ENCODE results near the gene DMD.
"Not testable (repeated sequence)": the region's sequence is repeated elsewhere in the genome, so short reads cannot be mapped to it uniquely, and the experiment has no call there.

The DMD gene

GRCh38 chrX:33211356-33212260, at the start of gene DMD:
DMD (minus strand) TSS chrX:33211549; CDS start chrX:33211312, 237 bp downstream.
- DNase-seq = no peak

DNA sequence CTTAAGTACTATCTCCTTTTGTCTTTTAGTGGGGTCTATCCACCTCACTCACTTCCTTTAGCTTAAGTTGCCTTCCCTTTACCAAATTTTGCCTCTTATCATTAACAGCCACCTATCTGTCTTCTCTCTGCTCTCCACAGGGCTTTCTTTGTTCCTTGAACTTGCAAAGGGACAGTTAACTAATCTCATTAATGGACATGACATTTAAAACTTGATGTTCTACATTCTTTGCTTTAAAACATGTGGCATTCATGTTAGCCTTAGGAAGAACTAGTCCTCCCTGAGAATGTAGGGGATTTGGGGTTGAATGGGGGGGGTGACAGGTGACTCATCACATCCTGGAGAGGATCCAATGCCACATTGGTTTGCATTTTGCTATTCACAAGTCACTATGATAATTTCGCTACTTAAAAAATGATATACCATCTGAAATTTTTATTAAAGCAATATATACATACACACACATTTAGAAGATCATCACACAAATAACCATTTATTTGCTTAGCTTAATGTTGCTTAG, 41.0 kb upstream of the DMD start:
- no peak for DNase-seq

DNA sequence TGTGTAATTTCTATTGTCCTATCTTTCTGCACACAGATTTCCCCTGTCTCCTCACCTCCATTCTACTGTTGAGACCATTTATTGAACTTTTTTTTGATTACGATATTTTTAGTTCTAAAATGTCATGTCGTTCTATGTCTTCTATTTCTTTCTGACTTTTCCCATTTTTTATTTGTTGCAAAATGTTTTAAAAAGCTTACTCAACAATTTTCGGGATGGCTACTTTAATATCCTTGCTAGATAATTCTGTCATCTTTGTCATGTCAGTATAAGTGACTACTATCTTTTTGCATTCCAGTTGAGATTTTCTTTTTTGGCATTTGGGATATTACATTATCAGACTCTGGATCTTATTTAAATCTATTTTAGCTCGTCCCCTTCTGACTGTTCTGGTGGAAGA, 7.5 kb upstream of the DMD start:
- DNase-seq = no peak

DNA sequence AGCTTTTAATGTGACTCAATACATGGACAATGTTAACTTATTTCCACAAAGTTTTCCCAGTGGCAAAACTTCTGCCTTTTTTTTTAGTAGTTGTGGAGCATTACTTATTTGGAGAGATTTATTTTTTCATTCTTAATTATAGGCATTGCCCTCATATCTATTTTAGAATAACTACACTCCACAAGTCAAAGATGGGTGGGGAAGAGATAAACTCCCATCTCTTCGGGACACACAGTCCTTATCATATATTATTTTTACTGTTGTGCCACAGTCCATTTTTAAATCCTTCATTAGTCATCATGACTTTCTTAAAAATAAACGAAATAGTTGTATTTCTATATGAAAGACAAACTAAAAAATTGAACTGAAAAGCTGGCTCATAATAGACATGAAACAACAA, 1.2 kb downstream of the DMD start:
- no peak for DNase-seq

GRCh38 chrX:33207056-33207455, 4.3 kb downstream of the DMD start:
- no peak for DNase-seq

DNA sequence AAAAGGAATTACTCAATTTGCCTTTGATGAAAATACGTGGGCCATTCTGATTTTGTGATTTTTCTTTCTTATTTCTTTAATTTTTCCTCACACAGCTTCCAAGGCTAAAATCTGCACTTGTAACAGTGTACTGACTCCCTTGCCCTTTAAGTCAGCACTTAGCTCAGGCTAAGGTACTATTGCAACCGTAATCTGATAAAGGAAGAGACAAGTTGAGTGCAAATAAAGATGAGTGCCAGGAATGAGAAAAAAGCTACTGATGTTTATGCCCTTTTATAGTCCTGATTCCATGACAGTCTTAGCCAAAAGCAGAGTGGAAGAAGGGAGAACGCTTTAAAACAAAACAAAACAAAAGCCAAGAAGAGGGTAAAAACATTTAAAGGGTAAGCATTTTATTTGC, 6.0 kb downstream of the DMD start:
- DNase-seq = no peak

- DNase-seq = no peak
These were observed 6.5 kb downstream of the DMD start for GRCh38 chrX:33204889-33205288.

GRCh38 chrX:33198561-33199279, 12.6 kb downstream of the DMD start:
- no peak for DNase-seq

DNA sequence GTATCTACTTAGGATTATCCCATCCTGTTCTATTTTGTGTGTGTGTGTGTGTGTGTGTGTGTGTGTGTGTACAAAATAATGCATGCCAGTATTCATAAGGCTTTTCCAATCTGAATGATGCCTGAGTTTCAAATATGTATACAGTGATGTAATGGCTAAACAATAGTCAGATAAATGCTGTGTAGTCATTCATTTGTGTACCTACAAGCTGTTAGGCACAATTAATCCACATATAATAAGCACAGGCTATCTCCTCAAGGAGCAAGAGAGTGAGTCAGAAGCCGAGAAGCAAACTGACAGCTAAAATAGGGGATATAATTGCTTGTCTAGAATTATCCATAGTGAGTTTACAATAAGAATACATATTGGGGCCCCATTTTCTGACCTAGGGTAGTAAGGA, 15.7 kb downstream of the DMD start:
- DNase-seq = no peak

DNA sequence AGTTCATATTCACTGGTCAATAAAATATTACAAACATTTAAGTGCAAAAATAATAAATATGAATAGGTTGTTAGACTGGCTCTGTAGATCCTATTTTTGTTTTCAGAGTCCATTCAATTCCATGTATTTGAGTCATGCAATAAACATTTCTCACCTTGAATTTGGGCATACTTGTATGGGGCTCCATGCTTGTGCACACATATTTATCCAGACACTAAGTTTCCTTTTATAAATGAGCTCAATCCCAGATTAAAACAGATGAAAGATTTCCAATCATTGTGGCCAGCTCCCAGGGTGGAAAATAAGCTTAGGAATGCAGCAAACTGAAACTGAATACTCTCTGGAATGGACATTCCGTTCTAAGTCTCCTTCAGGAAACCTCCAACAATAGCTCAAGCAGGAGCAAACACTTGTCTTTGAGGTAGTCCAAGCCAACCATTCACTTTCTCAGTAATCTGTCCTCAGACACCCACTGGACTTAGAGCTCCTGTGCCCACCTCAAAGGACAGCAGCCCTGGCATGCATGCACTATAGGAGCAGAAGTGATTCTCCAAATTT, 16.4 kb downstream of the DMD start:
- DNase-seq = no peak

DNA sequence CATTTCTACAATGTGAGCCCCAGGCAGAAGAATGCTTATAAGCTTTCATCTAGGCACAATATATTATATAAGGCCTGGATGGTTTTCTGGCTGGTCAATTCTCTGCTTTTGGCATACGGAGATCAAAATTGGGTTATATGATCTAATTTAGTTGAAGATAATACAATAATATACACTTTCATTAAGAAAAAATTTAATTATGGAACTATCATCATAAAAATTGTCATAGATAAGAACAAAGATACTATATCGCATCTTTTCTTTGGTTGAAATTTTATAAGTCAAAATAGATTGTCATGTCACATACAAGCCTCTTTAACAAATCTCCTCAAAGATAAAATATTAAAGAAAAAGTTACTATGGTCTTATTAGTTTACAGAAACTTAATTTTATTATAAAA, 17.1 kb downstream of the DMD start:
- DNase-seq = no peak

- no peak for DNase-seq
These were observed 21.3 kb downstream of the DMD start for GRCh38 chrX:33190016-33190415.

- no peak for DNase-seq
These were observed 22.5 kb downstream of the DMD start for GRCh38 chrX:33188881-33189280.

- DNase-seq = no peak
These were observed 23.1 kb downstream of the DMD start for GRCh38 chrX:33188286-33188685.

- DNase-seq = not testable (repeated sequence)
These were observed 26.5 kb downstream of the DMD start for GRCh38 chrX:33184803-33185202.

DNA sequence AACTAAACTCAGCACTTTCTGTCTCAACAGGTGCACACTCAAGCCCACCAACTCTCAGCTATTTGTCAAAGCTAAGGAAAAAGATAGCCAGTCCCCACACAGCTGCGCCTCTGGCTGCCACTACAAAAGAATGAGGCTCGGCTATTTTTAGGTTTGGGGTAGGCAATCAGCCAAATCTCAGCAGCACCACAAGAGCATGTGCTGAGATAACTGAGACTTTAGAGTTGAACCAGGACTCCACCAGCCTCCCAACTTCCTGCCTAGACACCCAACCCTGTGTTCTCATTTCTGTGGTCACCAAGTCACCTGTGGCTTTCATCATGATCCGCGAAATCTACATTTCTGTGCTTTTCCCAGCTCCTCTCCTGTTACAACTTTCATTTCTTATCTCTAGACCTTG, 28.0 kb downstream of the DMD start:
- no peak for DNase-seq

DNA sequence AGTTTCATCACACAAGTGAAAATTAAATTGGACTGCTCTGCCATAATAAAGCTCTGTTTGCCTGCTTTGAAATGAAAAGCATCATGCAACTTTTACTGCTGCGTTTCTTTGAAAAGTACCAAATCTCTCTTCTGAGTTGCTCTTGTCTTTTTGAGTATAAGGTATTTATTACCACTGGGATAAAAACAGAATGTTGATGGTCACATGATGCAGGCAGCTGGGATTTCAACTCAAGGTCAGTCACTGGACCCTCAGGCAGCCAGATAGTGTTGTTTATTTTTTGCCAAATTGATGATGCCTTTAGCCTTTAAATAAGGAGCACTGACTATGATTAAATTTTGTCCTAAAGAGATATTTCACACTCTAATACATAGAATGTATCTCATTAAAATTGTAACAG, 32.7 kb downstream of the DMD start:
- no peak for DNase-seq

- no peak for DNase-seq
These were observed 33.1 kb downstream of the DMD start for GRCh38 chrX:33178218-33178617.

DNA sequence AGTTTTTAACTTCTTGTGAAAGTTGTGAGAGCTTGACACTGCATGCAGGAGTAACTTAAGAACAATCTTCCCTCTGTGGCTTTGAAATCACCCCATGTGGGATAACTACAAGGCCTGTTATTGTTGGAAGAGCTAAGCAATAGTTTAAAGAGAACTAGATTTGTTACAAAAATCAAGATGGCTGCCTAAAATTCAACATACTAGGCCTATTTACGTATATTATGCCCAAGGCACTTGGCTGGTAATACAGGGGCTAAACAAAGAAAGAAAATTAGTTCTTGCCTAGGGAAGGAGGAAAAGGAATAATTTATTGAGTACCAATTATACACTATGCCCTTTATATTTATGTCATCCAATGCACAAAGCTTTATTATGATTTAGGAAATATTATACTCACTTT, 36.1 kb downstream of the DMD start:
- DNase-seq = no peak

- no peak for DNase-seq
These were observed 40.3 kb downstream of the DMD start for GRCh38 chrX:33171041-33171440.

DNA sequence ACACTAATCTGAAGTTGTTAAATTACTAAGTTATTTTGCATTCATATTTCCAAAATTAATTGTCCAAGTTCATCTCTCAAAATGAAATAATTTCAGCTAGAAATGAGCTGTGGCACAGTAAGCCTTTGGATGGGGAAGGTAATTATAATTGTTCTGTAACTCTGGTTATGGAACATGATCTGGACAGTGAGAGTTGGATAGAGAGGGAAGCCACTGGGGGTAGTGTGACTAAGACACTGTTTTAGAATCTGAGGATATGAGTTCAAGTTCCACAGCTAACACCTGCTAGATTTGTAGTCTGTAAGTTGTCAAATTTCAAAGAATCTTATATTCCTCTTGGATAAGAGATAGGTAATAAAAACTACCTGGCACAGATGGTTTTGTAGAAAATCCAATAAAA, 49.5 kb downstream of the DMD start:
- no peak for DNase-seq

GRCh38 chrX:33160273-33160672, 51.1 kb downstream of the DMD start:
- DNase-seq = no peak

DNA sequence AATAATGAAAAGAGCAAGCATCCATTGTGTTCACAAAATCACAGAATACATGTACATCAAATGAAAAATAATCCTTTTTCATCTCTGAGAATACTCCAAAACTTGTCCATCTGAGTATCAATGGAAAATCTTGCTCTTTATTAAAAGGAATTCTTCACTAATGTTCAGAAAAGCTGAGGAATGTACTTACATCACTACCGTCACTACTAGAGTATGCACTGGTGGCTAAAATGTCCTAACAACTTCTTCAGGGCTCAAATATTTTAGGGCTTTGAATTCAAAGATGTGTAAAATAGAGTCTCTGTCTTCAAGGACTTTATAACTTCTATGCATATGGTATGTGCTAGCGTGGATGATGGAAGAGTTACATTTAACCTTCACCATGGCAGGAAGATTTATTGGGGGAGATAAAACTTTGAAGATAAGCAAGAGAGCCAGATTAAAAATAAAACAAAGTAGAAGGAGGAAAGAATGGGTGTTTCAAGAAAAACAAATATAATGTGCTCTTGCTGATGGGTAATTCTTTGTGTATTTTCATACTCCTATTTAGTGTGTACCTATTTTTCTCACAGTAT, 55.1 kb downstream of the DMD start:
- no peak for DNase-seq
